OCI-LY1 (cell line): ENCODE results near the gene KIAA1614.

Experiments used
- H2AFZ ChIP-seq: fragments of 200-600 bp; sonication (generic), shearing (Covaris generic); 2 replicates; pipeline ENCODE4 v1.6.0; 2014; ENCODE audit warnings: antibody characterized with exemption, mild to moderate bottlenecking, low read length
- H3F3A ChIP-seq: fragments of 200-600 bp; sonication (generic), shearing (Covaris generic); 2 replicates; pipeline ENCODE4 v1.6.0; 2014; ENCODE audit warnings: mild to moderate bottlenecking, antibody characterized with exemption, low read length, moderate library complexity; ENCODE audit not compliant: insufficient read depth
- H3K27ac ChIP-seq: fragments of 200-600 bp; sonication (generic); 2 replicates; pipeline ENCODE4 v1.5.1; 2014; ENCODE audit warnings: low read length, mixed run types, mild to moderate bottlenecking, low read depth; ENCODE audit not compliant: poor library complexity, severe bottlenecking
- H3K27me3 ChIP-seq: fragments of 200-600 bp; sonication (generic); 2 replicates; pipeline ENCODE4 v1.6.0; 2014; ENCODE audit warnings: antibody characterized with exemption, mild to moderate bottlenecking, low read length, moderate library complexity; ENCODE audit not compliant: insufficient read depth
- H3K36me3 ChIP-seq: fragments of 200-600 bp; sonication (generic); 2 replicates; pipeline ENCODE4 v1.6.1; 2014; ENCODE audit warnings: mild to moderate bottlenecking, antibody characterized with exemption, low read length, moderate library complexity, mixed read lengths; ENCODE audit not compliant: insufficient read depth
- H3K4me1 ChIP-seq: fragments of 200-600 bp; sonication (generic); 2 replicates; pipeline ENCODE4 v1.5.1; 2014; ENCODE audit warnings: mild to moderate bottlenecking, low read length, moderate library complexity; ENCODE audit not compliant: insufficient read depth, severe bottlenecking
- H3K4me2 ChIP-seq: fragments of 200-600 bp; sonication (generic), shearing (Covaris generic); 2 replicates; pipeline ENCODE4 v1.6.1; 2014; ENCODE audit warnings: low read length
- H3K4me3 ChIP-seq: fragments of 200-600 bp; sonication (generic); 2 replicates; pipeline ENCODE4 v1.5.1; 2014; ENCODE audit warnings: low read length, low read depth, mild to moderate bottlenecking, mixed read lengths; ENCODE audit not compliant: poor library complexity, severe bottlenecking
- H3K79me2 ChIP-seq: fragments of 200-600 bp; shearing (Covaris generic); 2 replicates; pipeline ENCODE4 v1.6.1; 2016; ENCODE audit warnings: mixed run types, low read length, mixed read lengths; ENCODE audit not compliant: insufficient read depth
- H3K9ac ChIP-seq: fragments of 200-600 bp; sonication (generic), shearing (Covaris generic); 2 replicates; pipeline ENCODE4 v1.6.1; 2014; ENCODE audit warnings: mild to moderate bottlenecking, low read length, mixed read lengths
- H3K9me2 ChIP-seq: fragments of 200-600 bp; sonication (generic), shearing (Covaris generic); 2 replicates; pipeline ENCODE4 v1.6.1; 2014; ENCODE audit warnings: low read depth, mild to moderate bottlenecking, low read length, mixed read lengths
- H3K9me3 ChIP-seq: fragments of 200-600 bp; shearing (Covaris generic); 2 replicates; pipeline ENCODE4 v1.6.1; 2014; ENCODE audit warnings: low read length, mixed read lengths
- H4K20me1 ChIP-seq: fragments of 200-600 bp; sonication (generic), shearing (Covaris generic); 2 replicates; pipeline ENCODE4 v1.6.0; 2016; ENCODE audit warnings: mild to moderate bottlenecking, low read length; ENCODE audit not compliant: insufficient read depth
- CTCF ChIP-seq: fragments of 200-600 bp; sonication (generic), shearing (Covaris generic); IDR thresholded peaks from 2 replicates; pipeline ENCODE4 v1.5.1; 2017; ENCODE audit warnings: mild to moderate bottlenecking, antibody characterized with exemption, low read length, moderate library complexity, mixed read lengths
- EZH2 ChIP-seq: fragments of 200-600 bp; sonication (generic), shearing (Covaris generic); IDR thresholded peaks from 2 replicates; pipeline ENCODE4 v1.8.0; 2017; ENCODE audit warnings: borderline replicate concordance, mixed run types, mild to moderate bottlenecking, antibody characterized with exemption, low read length, moderate library complexity, mixed read lengths

KIAA1614 gene

DNA sequence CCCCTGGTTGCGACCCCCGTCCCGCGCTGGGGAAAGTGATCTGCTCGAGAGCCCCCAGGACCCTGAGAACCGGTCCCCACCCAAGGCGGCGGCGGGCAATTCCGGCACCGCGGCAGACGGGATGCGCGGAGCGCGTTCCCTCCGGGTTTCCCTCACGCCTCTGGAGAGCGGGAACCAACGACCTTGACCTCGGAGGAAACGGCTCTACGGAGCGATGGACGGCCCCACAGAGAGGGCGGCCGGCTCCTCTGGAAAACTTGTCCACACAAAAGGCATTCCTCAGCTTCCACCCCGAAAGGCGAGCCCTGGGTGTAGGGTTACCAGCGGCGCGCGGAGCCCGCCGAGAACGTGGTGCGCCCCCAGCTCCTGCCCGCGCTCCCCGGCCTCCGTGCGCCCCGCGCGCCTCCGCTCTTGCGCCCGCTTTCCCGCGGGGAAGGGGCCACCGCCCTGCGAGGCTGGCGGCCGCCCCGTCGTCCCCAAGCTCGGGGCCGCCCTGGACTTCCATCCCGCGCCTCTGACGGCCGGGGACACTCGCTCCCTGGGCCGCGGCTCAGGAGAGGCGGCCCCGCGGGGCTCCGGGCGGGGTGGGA lies 391 bp upstream of the KIAA1614 start:
- TF ChIP-seq EZH2 (no peak), CTCF (no peak)
- no peaks in the 10 kb centered on the region for H3K9me2 ChIP-seq
- no peak overlapping the region for H2AFZ ChIP-seq
- no peak overlapping the region for H3K4me2 ChIP-seq
- H3K9me3 ChIP-seq, result no peaks in the 10 kb centered on the region
- H3K27ac ChIP-seq, result no peak overlapping the region
- H3K36me3 ChIP-seq, result no peaks in the 10 kb centered on the region
- no peaks in the 10 kb centered on the region for H3F3A ChIP-seq
- H4K20me1 ChIP-seq, result no peaks in the 10 kb centered on the region
- H3K79me2 ChIP-seq, result no peaks in the 10 kb centered on the region
- no peaks in the 10 kb centered on the region for H3K4me1 ChIP-seq
- H3K9ac ChIP-seq, result no peak overlapping the region
- no peak overlapping the region for H3K4me3 ChIP-seq
- 0 out of 2 replicates have a peak, but pooled peaks cover 3% of the 10 kb centered on the region for H3K27me3 ChIP-seq

DNA sequence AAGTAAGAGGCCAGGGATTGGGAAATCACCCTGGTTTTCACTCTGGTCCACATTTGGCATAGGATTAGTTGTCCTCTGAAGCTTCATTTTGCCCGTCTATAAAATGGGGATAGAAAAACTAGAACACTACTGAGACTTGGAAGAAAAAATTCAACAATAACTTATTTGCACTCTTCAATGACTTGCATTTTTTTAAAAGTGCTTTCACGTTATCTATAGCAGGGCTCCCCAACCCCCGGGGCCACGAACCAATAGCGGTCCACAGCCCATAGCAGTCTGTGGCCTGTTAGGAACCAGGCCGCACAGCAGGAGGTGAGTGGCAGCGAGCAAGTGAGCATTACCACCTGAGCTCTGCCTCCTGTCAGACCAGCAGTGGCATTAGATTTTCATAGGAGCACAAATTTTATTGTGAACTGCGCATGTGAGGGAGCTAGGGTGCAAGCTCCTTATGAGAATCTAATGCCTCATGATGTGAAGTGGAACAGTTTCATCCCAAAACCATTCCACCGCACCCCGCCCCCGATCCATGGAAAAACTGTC lies 2.8 kb downstream of the KIAA1614 start:
- TF ChIP-seq CTCF (no peak), EZH2 (no peak)
- no peaks in the 10 kb centered on the region for H3K36me3 ChIP-seq
- H3K9me3 ChIP-seq, result no peaks in the 10 kb centered on the region
- no peak overlapping the region for H3K27ac ChIP-seq
- H3K79me2 ChIP-seq, result no peaks in the 10 kb centered on the region
- no peaks in the 10 kb centered on the region for H4K20me1 ChIP-seq
- H3K9ac ChIP-seq, result no peak overlapping the region
- H2AFZ ChIP-seq, result no peak overlapping the region
- peaks cover 12% of the 10 kb centered on the region; the same call in 1 of the 2 replicates for H3K27me3 ChIP-seq
- no peak overlapping the region for H3K4me2 ChIP-seq
- H3F3A ChIP-seq, result no peaks in the 10 kb centered on the region
- no peaks in the 10 kb centered on the region for H3K9me2 ChIP-seq
- H3K4me3 ChIP-seq, result no peak overlapping the region
- H3K4me1 ChIP-seq, result no peaks in the 10 kb centered on the region

DNA sequence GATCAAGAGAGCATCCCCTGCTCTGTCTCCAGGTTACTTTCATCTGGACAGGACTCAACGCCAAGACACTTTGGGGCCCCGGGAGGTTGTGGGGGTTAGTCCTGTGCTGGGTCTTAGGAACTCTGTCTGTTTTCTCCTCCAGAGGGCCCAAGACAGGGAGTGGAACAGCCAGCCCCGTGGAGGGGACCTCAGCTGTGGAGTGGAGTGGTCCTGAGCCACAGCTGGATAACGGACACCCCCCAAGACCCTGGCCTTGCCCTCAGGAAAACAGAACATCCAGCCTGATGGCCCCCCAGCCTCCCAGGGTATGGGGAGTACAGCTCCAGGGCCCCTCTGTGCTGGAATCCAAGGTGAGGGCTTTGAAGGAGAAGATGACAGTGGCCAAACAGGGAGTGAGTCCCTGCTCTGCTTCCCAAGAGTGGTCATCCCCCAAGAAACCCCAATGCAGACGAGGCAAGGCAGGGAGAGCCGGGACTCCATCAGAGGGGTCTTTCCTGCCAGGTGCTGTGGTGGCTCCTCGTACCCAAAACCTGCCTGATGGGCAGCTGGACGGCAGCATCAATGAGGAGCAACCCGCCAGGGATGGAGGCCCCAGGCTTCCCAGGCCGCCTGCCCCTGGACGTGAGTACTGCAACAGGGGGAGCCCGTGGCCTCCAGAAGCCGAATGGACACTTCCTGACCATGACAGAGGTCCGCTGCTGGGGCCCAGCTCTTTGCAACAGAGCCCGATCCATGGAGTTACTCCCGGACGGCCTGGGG lies 3.5 kb downstream of the KIAA1614 start:
- H3K4me1 ChIP-seq, result no peaks in the 10 kb centered on the region
- H2AFZ ChIP-seq, result no peak overlapping the region
- no peaks in the 10 kb centered on the region for H3K9me3 ChIP-seq
- no peak overlapping the region for H3K9ac ChIP-seq
- no peaks in the 10 kb centered on the region for H3K9me2 ChIP-seq
- TF ChIP-seq CTCF (no peak), EZH2 (no peak)
- H3K4me3 ChIP-seq, result no peak overlapping the region
- peaks cover 12% of the 10 kb centered on the region; the same call in 1 of the 2 replicates for H3K27me3 ChIP-seq
- H3K36me3 ChIP-seq, result no peaks in the 10 kb centered on the region
- no peaks in the 10 kb centered on the region for H3K79me2 ChIP-seq
- H3K4me2 ChIP-seq, result no peak overlapping the region
- no peaks in the 10 kb centered on the region for H3F3A ChIP-seq
- H3K27ac ChIP-seq, result no peak overlapping the region
- no peaks in the 10 kb centered on the region for H4K20me1 ChIP-seq
